GM18867 (cell line): ENCODE measurements around the gene HSD11B1.

ENCODE experiments used
- ATAC-seq: cut with Tn5 transposase; IDR thresholded peaks from one replicate; pipeline ENCODE4 v1.9.1; 2021; ENCODE audit warnings: mild to moderate bottlenecking, moderate library complexity; ENCODE audit not compliant: unreplicated experiment

The HSD11B1 gene

DNA sequence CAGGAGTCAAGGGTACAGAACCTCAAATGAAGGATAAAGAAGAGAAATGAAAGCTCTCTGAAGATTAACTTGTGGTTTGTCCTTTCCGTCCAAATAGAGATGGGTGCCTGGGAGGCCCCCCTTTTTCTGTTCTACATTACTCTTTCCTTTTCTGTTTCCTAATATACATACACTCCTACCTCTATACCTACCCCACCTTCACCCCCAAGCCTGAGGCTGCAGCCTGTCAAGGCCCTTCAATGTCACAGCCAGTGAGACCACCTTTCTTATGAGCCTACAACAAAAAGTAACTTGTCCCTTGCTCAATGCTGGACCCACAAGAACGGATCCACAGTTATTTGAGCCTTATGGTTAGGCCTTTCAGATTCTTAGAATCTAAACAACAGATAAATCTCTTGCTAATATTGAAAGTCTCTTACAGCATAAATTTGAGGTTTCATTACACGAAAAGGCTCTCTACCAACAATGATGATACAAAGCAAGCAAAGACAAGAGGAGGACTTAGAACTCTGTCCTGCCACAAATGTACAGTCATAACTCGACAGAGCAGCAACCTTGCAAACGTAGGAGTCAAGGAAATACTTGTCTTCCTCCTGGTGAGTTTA, 47.1 kb downstream of the HSD11B1 start:
- peak; percentile 49 for ATAC-seq

DNA sequence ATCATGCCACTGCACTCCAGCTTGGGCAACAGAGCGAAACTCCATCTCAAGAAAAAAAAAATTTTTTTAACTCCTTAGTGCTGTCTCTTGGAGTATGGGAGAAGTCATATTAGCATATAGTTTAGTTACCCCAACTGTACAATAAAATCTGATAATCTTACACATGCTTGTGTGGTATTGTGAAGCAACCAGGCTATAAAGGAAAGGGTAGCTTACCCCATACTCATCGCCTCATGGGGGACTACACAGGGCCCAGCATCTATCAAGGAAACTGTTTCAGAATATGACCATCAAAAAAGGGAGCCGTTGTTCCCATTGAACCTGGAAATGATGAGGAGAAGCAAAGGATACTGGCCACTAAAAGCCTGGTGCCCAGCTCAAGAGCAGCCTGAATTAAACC, 48.2 kb downstream of the HSD11B1 start:
- ATAC-seq, result no peak

DNA sequence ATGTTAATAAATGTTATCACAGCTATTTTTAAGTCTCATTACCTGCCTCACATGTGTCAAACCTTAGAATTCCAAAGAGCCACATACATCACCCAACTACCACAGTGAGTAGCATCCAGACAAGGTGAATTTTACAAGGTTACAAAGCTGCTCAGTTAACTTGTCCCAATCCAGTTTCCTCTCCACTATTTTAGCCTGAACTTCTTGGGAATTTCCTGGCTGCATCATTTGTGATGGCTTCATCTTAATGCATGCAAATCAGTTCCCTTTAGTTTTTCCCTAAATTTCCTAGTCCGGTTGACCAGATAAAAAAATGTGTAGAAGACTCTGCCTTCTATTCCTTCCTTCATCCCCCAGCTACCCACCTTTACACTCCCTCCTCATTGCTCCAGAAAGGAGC, 50.6 kb downstream of the HSD11B1 start:
- ATAC-seq, result no peak

DNA sequence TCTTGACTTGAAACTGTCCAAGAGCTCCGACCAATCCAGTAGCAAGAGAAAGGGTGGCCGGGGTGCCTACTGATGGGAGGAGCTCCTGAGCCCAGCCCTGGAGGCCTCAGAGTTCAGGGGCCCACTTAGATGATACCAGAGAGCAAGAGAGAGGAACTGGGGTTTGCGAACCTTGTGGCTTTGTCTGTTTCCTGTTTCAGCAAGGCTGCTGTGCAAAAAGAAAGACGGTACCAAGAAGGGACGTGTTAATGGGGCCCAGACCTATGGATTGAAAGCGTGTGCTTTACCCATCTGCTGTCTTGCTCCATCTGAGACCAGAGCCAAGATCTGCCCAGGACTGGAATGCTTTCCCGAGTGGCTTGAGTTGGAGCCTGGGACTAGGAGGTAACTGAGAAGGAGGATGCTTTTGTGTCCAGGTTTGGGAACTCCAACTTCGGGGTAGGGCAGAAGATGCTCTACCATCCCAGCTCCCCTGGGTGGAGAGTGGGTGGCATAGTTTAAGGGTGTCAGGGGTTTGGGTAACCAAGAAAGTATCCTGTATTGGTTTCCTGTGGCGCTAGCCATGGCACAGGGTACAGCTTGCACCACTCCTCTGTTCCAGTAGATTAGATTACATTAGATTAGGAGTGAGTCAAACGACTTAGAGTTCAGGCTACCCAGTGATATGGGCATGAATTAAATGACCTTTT, 51.4 kb downstream of the HSD11B1 start, which contains the start of gene TRAF3IP3:
Gene TRAF3IP3, plus strand, starts transcription at position 128 of the 689 bp plus-strand sequence. CDS start 3,987 bp downstream, outside the sequence.
- ATAC-seq, result peak; percentile 77

DNA sequence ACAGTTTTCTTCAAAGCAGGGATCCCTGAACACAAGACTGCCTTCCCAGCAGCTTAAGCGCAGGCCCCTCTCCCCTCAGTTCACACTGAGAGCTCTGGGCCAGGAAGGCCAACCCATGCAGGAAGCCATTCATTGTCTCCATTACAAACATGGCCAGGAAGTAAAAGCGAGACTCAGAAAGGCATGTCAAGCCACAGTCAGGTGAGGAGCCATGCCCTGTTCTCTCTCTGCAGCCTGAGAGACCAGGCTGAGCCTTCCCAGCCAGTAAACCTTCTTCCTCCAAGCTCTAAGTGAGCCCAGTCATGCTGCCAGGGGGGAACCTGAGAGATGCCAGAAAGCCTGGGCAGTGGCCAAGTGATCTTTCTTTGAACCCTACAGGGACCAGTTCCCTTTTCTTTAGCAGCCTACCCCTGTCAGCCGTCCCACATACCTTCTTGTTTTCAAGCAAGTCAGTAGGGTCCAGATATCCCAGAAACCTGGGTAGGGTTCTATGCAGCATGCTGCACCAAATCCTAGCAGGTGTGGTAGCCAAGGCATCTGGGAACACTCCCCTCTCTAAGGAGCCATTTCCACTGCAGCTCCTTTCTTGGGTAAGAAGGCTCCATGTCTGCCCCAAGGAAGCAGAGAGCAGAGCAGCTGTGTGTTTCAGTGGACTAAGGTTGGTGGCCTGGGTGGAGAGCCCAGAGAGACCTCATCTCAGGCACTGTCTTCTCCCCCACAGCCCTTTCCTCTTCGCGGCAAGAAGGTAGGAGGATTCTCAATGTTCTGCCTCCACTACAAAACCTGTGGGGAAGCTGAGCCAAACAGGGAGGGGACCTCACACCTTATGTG, 52.2 kb downstream of the HSD11B1 start:
- ATAC-seq, result peak; percentile 33

DNA sequence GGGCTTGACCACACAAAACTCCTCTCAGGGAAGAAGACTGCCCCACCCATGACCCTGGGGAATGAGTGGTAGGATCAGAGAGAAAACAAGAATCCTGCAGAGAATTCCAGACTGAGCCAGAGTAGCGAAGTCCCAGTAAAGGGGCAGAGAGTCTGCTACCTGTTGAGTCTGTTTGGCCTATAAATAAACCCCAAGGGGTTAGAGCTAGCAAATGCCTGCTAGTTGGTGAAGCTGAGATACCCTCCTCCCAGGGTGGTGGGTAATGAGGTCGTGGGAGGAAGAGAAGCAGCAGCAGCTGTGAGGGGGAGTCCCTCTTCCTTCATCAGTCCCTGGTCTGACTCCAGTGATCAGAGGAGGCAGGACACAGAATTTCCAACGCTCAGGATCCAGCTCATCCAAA, 53.8 kb downstream of the HSD11B1 start:
- no peak for ATAC-seq

DNA sequence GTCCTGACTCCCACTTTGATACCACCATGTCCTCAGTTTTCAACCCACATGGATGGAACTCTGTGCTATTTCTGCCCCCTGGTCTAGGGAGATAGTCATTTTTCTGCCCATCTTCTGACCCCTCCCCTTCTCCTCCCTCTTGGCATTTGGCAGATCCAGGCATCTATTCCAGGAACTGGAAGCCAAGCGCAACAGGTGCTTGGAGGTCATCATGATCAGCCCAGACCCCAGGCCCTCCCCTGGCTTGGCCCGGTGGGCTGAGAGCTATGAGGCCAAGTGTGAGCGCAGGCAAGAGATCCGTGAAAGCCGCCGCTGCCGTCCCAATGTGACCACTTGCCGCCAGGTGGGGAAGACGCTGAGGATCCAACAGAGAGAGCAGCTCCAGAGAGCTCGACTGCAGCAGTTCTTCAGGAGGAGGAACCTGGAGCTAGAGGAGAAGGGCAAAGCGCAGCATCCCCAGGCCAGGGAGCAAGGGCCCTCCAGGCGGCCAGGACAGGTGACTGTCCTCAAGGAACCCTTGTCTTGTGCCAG, 55.2 kb downstream of the HSD11B1 start:
- no peak for ATAC-seq

DNA sequence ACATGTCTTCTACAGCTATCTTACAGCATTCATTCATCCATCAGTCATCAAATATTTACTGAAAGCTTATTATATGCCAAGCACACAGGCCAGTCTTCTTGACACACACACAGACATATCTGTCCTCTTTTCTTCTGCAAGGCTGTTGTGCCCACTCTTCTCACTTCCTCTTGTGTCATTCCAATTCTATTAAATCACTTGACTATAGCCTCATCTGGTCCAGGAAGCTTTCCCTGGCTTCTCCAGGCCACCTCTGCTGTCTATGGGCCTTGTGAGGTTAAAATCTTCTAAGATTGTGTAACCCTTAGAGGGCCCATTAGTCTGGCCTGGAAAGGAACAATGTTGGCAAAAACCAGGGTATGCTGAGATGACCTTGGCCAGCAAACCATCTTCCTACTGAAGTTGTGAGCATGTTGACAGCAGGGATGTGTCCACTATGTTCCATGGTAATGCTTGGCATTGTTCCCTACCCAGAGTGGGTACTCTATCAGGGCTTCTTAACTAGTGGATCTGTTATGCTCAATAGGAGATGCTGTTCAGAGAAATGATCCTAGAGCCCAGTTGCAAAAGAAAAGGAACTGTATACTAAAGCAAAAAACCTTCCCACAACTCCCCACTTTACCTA, 56.5 kb downstream of the HSD11B1 start:
- ATAC-seq, result no peak

DNA sequence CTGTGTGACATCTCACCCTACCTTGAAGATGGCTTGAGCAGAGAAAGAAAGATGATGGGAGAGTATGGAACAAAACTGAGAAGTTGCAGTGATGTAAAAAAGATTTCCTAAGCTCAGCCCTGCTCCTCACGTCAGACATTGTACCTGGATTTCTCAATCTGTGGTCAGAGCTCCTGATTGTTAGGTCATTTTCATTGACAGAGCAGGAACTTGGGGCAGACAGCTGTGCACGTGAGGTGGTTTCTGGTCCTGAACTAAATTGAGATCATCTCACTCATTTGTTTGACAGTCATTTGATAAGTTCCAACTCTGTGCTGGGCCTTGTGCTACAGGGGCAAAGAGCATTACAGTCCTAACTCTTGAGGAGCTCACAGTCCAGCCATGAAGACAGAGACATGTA, 61.4 kb downstream of the HSD11B1 start:
- no peak for ATAC-seq

DNA sequence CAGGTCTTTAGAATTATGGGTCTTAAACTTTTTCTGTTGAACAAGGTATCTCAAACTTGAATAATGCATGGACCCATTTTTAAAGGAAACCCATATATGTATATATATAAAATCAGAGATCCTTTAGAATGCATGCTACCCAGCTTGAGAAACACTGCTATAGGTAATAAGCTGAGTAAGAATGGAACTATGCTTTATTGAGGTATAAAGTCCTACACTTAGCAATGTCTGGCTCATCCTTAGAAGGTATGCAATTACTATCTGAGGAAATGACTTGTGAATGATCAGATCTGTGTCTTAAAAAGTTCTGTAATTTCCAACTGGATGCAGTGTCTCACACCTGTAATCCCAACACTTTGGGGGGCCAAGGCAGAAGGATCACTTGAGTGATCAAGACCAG, 62.5 kb downstream of the HSD11B1 start:
- ATAC-seq, result no peak

DNA sequence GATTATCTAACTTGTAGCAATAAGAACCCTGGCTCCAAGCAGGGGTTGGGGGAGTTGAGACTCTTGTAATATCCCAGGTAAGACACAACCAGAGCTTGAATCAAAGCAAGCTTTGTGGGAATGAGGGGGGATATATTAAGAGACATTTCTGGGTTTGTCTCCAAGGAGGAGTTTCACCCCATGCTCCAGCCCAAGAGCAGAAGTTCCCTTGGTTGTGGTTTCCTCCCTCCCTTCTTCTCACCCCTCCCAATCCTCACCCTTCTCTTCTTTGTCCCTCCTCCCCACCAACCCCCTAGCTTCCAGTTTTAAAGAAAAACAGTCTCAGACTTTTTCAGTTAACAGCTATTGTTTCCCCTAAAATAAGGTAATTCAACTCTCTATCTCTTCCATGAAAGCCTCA, 63.1 kb downstream of the HSD11B1 start:
- no peak for ATAC-seq

DNA sequence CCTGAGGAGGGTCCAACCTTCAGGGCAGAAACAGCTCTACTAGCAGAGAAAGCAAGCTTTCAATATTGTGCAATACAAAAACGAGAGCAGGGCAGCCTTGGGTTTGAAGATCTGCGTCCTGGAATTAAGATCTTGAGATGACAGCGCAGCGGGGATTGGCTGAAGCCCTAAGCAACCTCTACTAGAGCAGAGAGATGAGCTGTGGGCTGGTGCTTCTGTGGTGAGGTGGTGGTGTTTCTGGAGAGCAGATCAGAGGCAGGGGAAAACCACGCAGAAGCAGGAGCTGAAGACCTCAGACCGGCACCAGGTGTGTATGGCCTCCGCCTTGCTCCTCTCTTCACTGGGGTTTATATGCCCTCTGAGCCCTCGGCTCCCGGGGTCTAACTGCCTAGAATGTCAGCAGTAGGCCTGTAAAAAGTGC, 63.7 kb downstream of the HSD11B1 start:
- peak; percentile 88 for ATAC-seq

DNA sequence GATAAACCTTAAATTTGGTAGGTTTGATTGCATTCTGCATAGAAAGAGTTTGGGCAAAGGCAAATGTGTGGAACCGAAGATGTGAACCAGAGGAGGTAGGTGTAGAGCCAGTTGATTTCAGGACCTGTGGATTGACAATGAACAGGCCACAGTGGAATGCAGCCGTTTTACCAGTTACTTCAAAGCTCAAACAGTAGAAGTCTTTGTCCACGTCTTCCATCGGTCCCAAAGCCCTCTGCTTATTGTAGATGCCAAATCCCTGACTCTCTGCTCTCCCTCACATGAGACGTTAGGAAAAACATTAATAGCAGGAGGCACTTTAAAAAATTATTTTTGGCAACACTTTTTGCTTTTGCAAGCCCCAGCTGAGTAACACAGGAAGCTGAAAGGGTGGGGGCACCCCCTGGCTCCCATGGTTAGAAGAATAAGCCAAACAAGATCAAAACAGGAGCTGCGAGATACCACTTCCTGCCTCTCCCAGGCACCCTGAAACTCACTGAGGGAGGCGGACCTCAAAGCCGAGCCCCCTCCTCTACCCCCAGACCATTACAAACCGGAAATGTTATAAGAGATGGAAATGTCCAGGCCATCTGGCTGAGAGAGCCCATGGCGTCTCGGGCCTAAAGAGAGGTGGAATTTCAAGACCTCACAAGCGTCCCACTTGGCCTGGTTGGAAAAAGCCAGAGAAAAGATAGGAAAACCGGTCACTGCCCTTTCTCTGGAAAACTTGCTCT, 64.7 kb downstream of the HSD11B1 start:
- peak; percentile 69 for ATAC-seq

DNA sequence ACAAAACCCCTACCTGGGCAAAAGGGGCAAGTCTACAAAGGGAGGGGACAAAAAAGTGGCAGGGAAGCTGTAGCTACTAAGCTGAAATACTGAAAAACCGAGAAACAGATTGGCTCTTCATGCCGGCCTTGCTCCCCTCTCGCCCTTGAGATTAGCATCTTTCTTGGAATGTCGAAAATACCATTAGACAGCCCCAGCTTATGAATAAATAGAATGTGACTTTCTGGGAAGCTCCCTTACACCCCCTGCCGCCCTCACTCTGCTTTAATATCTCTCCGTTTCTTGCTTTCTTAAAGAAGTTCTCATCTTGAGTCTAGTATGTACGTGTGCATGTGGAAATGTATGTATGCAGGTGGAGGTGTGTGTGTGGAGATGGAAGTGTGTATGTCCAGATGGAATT, 65.3 kb downstream of the HSD11B1 start:
- ATAC-seq, result no peak

DNA sequence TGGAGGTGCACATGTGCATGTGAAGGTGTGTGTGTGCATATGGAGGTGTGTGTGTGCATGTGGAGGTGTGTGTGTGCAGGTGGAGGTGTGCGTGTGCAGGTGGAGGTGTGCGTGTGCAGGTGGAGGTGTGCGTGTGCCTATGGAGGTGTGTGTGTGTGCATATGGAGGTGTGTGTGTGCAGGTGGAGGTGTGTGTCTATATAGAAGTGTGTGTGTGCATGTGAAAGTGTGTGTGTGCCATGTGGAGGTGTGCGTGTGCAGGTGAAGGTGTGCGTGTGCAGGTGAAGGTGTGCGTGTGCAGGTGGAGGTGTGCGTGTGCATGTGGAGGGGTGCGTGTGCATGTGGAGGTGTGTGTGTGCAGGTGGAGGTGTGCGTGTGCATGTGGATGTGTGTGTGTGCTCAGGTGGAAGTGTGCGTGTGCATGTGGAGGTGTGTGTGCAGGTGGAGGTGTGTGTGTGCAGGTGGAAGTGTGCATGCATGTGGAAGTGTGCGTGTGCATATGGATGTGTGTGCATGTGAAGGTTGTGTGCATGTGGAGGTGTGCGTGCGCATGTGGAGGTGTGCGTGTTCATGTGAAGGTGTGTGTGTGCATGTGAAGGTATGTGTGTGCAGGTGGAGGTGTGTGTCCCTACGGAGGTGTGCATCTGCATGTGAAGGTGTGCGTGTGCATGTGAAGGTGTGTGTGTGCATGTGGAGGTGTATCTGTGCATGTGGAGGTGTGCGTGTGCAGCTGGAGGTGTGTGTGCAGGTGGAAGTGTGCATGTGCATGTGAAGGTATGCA, 66.2 kb downstream of the HSD11B1 start:
- no peak for ATAC-seq

DNA sequence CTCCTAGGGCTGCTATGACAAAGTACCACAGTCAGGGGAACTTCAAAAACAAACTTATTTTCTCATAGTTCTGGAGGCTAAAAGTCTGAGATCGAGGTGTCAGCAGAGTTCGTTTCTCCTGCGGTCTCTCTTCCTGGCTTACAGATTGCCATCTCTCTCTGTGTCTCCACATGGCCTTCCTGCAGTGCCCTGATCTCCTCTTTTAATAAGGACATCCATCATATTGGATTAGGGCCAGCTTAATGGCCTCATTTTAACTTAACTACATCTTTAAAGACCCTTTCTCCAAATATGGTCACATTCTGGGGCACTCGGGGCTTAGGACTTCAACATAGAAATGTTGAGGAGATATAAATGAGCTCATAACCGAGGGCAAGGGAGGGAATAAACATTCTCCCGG, 67.5 kb downstream of the HSD11B1 start:
- no peak for ATAC-seq

DNA sequence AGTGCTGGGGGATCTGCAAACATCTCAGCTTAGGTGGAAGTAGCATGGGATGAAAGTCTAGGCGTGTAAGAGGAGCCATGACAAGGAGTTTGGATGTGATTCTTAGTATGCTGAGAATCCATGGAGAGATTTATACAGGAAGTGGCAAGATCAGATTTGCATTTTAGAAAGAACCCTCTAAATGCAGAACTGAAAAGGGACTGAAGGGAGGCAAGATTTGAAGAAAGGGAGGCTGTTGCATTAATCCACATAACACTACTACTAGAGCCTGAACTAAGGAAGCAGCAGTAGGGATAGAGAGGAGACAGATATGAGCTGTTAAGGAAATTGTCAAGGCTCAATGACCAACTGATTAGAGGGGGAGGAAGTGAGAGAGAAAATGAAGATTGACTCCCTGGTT, 69.9 kb downstream of the HSD11B1 start:
- ATAC-seq, result peak; percentile 52

DNA sequence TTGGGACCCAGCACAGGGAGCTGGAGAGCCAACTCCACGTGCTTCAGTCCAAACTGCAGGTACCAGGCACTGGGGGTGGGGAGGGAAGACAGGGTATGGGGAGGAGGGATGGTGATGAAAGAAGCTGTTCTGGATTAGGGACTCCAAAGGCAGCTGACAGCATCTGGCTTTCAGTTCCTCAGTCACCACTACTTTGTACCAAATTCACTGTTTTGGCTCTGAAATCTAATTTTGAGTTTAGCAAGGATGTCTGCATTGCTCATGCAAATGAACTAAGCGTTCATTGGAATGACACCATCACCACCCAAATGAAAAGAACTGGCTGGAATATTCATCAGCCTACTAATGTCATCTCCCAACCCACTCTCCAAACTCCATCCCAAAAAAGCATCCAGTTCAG, 71.0 kb downstream of the HSD11B1 start:
- ATAC-seq, result no peak

DNA sequence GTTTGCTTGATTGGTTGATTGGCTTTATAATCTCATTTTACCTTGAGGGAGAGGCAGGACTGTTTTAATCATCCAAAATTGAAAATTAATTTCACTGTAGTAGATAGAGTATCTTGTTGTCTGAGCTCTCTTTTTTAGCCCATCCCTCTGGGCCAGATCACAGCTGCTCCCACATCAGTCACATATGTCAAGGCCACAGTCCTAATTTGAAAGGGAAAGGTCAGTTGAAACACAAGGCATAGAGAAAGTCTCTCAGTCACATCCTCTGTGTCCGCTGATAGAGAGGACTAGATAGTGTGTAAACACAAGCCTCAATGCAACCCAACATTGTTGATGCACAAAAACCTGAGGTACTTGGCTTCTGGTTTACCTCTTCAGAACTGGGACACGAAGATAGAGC, 72.9 kb downstream of the HSD11B1 start:
- no peak for ATAC-seq

DNA sequence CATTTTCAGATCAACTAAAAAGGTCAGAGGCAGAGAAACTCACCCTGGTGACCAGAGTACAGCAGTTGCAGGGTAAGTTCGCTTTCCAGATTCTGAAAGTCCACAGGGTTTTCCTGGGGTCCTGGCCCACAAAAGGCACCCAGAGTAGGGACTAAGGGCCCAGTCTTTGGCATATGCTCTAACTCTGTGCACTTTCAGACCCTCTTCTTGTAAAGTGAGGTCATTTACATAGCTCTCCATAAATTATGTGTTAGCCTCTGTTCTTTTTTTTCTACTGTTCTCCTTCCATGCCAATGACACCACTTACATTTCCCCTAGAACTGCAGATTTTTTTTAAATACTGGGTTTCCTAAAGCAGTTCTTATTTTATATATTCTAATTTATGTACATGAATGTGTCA, 73.5 kb downstream of the HSD11B1 start:
- ATAC-seq, result no peak
